ENCODE results near the gene RBM47.

GRCh38 chr4:40629401-40630334 is at the start of gene RBM47:
- TF ChIP-seq CTCF (IDR thresholded peaks at IDR 0.05) (peak in 2 of 6 experiments; percentile 5 to 28), POLR2A (IDR thresholded peaks at IDR 0.05) (peak in 3 of 4 donors; percentile 52 to 88 (median 52)), POLR2AphosphoS5 (IDR thresholded peaks at IDR 0.05) (peak; percentile 54 to 61)
